AG08396 (cell line): ENCODE measurements around the gene DAGLA.

Experiments
- DNase-seq: peaks from one replicate; pipeline ENCODE4 v3.0.0; 2012; ENCODE audit warnings: low spot score, mixed read lengths

Gene DAGLA

GRCh38 chr11:61780581-61781162, 100.5 kb downstream of the DAGLA start:
- DNase-seq = peak; percentile 10

GRCh38 chr11:61781585-61781984, 101.4 kb downstream of the DAGLA start:
- DNase-seq = no peak

GRCh38 chr11:61782299-61782698, 102.1 kb downstream of the DAGLA start:
- DNase-seq = no peak

- no peak for DNase-seq
Observed at GRCh38 chr11:61782841-61783240, 102.7 kb downstream of the DAGLA start.

GRCh38 chr11:61783717-61784505, 103.7 kb downstream of the DAGLA start:
- DNase-seq = no peak

- no peak for DNase-seq
Observed at GRCh38 chr11:61784506-61784805, 104.3 kb downstream of the DAGLA start.

- DNase-seq = no peak
Observed at GRCh38 chr11:61785837-61786402, 105.7 kb downstream of the DAGLA start.

GRCh38 chr11:61787928-61788491, 107.8 kb downstream of the DAGLA start:
- DNase-seq = no peak

GRCh38 chr11:61791737-61792309, 111.6 kb downstream of the DAGLA start:
- DNase-seq = peak; percentile 89

- peak; percentile 92 for DNase-seq
Observed at GRCh38 chr11:61792310-61793082, 112.3 kb downstream of the DAGLA start, which contains the start of the genes FEN1 and TMEM258. Gene FEN1, plus strand, starts transcription at chr11:61792911. Its CDS starts 2,451 bp downstream, at chr11:61795362. Gene TMEM258, minus strand, starts transcription at chr11:61792599. Its CDS starts 41 bp downstream, at chr11:61792558.

GRCh38 chr11:61793083-61793828, 113.1 kb downstream of the DAGLA start:
- no peak for DNase-seq

- no peak for DNase-seq
Observed at GRCh38 chr11:61793829-61794204, 113.6 kb downstream of the DAGLA start.

GRCh38 chr11:61794579-61794978, 114.4 kb downstream of the DAGLA start:
- DNase-seq = no peak

GRCh38 chr11:61795459-61795858, 115.3 kb downstream of the DAGLA start:
- no peak for DNase-seq

- DNase-seq = no peak
Observed at GRCh38 chr11:61795876-61796526, 115.8 kb downstream of the DAGLA start.
